OCI-LY7 (cell line): ENCODE measurements around the gene SLC25A30. TPM values are rescaled to one million over a fixed set of nuclear protein-coding genes. Genes with fewer than 3 reads are reported as not detected.

Experiments
- Bru-seq: library from RNA; stranded (reverse); fragments of 400-500 nt; gene quantifications from one replicate; lab custom pipeline; 2021; lab: Mats Ljungman, UMichigan
- BruChase-seq, 2 experiments: library from RNA; stranded (reverse); fragments of 400-500 nt; gene quantifications; one replicate each; lab custom pipeline; 2021; lab: Mats Ljungman, UMichigan
- BruUV-seq: library from RNA; stranded (reverse); fragments of 400-500 nt; replicated peaks from 2 replicates; lab custom pipeline; 2021; lab: Mats Ljungman, UMichigan
- CTCF ChIA-PET: fragments of 300-600 bp; sonication (Branson Sonifier 250); formaldehyde crosslinking; loops from one replicate; lab custom pipeline; 2022; ENCODE audit warnings: antibody characterized with exemption; ENCODE audit not compliant: unreplicated experiment; lab: Charles Lee
- POLR2A ChIA-PET: fragments of 300-600 bp; sonication (Branson Sonifier 250); formaldehyde crosslinking; loops from one replicate; lab custom pipeline; 2022; ENCODE audit warnings: antibody characterized with exemption; lab: Charles Lee
- DNase-seq: peaks from one replicate; pipeline ENCODE4 v3.0.0-alpha.2; 2015; ENCODE audit warnings: low spot score
- H2AFZ ChIP-seq: fragments of 200-600 bp; sonication (generic), shearing (Covaris generic); 2 replicates; pipeline ENCODE4 v1.6.1; 2014; ENCODE audit warnings: mild to moderate bottlenecking, antibody characterized with exemption, low read length, moderate library complexity
- H3K27ac ChIP-seq: fragments of 200-600 bp; sonication (generic); 2 replicates; pipeline ENCODE4 v1.5.1; 2014; ENCODE audit warnings: mixed run types, low read depth, mild to moderate bottlenecking, moderate library complexity, low read length, inconsistent platforms; ENCODE audit not compliant: poor library complexity, severe bottlenecking
- H3K36me3 ChIP-seq: fragments of 200-600 bp; sonication (generic); 2 replicates; pipeline ENCODE4 v1.6.1; 2014; ENCODE audit warnings: mild to moderate bottlenecking, antibody characterized with exemption, low read length, moderate library complexity, mixed read lengths; ENCODE audit not compliant: insufficient read depth
- H3K4me1 ChIP-seq: fragments of 200-600 bp; sonication (generic); 2 replicates; pipeline ENCODE4 v1.5.1; 2014; ENCODE audit warnings: mild to moderate bottlenecking, low read length; ENCODE audit not compliant: insufficient read depth, poor library complexity, severe bottlenecking
- H3K4me2 ChIP-seq: fragments of 200-600 bp; sonication (generic); 2 replicates; pipeline ENCODE4 v1.6.1; 2014; ENCODE audit warnings: mild to moderate bottlenecking, low read length
- H3K4me3 ChIP-seq: fragments of 200-600 bp; sonication (generic); 2 replicates; pipeline ENCODE4 v1.5.1; 2014; ENCODE audit warnings: mild to moderate bottlenecking, low read depth, low read length; ENCODE audit not compliant: poor library complexity, severe bottlenecking
- H3K79me2 ChIP-seq: fragments of 200-600 bp; sonication (generic); 2 replicates; pipeline ENCODE4 v1.6.1; 2016; ENCODE audit warnings: low read depth, mild to moderate bottlenecking, low read length, moderate library complexity, mixed read lengths; ENCODE audit not compliant: insufficient read depth
- H3K9me2 ChIP-seq: fragments of 200-600 bp; sonication (generic); 2 replicates; pipeline ENCODE4 v1.6.1; 2016; ENCODE audit warnings: mild to moderate bottlenecking, low read length, mixed read lengths; ENCODE audit not compliant: insufficient read depth
- H3K9me3 ChIP-seq: fragments of 200-600 bp; sonication (generic); 2 replicates; pipeline ENCODE4 v1.6.1; 2014; ENCODE audit warnings: mild to moderate bottlenecking, mixed run types, low read length, mixed read lengths
- H4K20me1 ChIP-seq: fragments of 200-600 bp; sonication (generic); 2 replicates; pipeline ENCODE4 v1.6.1; 2014; ENCODE audit warnings: mild to moderate bottlenecking, antibody characterized with exemption, low read length, moderate library complexity, mixed read lengths; ENCODE audit not compliant: insufficient read depth
- CTCF ChIP-seq: fragments of 200-600 bp; sonication (generic); conservative IDR thresholded peaks from 2 replicates; pipeline ENCODE4 v1.5.1; 2014; ENCODE audit warnings: mild to moderate bottlenecking, antibody characterized with exemption, low read length, moderate library complexity, mixed read lengths
- EZH2phosphoT487 ChIP-seq: fragments of 200-600 bp; sonication (generic); IDR thresholded peaks from 2 replicates; pipeline ENCODE4 v1.6.1; 2018; ENCODE audit warnings: low read depth, borderline replicate concordance, mild to moderate bottlenecking, mixed run types, antibody characterized with exemption, low read length, moderate library complexity, mixed read lengths
- intact Hi-C: fragments of 100-400 bp; cut with micrococcal nuclease; formaldehyde crosslinking; loops from one replicate; pipeline ENCODE4 v1.10.0; 2022; ENCODE audit not compliant: unreplicated experiment
- long read RNA-seq: library from polyadenylated mRNA; stranded (forward); transcript quantifications from one replicate; pipeline ENCODE4 v2.0.0, GENCODE V29; 2022
- total RNA-seq, 2 experiments: library from RNA; depleted of rRNA in 1 of 2; stranded (reverse); fragments of >200 nt in 1 of 2; shearing (Covaris generic) in 1 of 2; gene quantifications; 2 replicates each; pipeline ENCODE4 v1.2.3, GENCODE V29; 2014 to 2022

The SLC25A30 gene
- 0.46 and 1.5 TPM in 2 replicates for total RNA-seq (2014; rRNA removed; shearing (Covaris generic))
- total RNA-seq (2022) = 0.35 and 0.78 TPM in 2 replicates
- Bru-seq, nascent RNA = percentile 16 among the genes with signal in this experiment
- BruChase-seq, experiment 1, labeled RNA remaining after a 6-hour chase = percentile 13 among the genes with signal in this experiment
- percentile 24 among the genes with signal in this experiment for BruChase-seq, experiment 2, labeled RNA remaining after a 2-hour chase
- long read RNA-seq, partial matches to known transcripts = 1 of 1 reads
- long read RNA-seq, other reads (novel, unspliced or antisense) = 0 of 1 reads

- H3K9me2 ChIP-seq = no peaks in the 10 kb centered on the region
- BruUV-seq = no TSS peak
- H3K4me2 ChIP-seq = peak within 1 kb of the TSS; percentile 71
- H3K4me3 ChIP-seq = peak within 1 kb of the TSS; percentile 60
- H3K79me2 ChIP-seq = no peaks in the 10 kb centered on the region
- peak; percentile 32 for DNase-seq
- peak within 1 kb of the TSS; percentile 24; the same call in 1 of the 2 replicates for H2AFZ ChIP-seq
- H3K36me3 ChIP-seq = no peaks in the 10 kb centered on the region
- no peaks in the 10 kb centered on the region for H3K9me3 ChIP-seq
- 0 out of 2 replicates have a peak, but pooled peaks cover 6% of the 10 kb centered on the region for H4K20me1 ChIP-seq
- POLR2A ChIA-PET = no interaction called here
- CTCF ChIA-PET = no interaction called here
- peaks cover 20% of the 10 kb centered on the region for H3K4me1 ChIP-seq
- intact Hi-C loops = loop anchor here (5.0 kb wide), 1 partner anchor 44 kb away; the partner anchor contains the start of gene COG3
- H3K27ac ChIP-seq = no peak within 1 kb of the TSS
- TF ChIP-seq EZH2phosphoT487 (no peak), CTCF (no peak)
These were observed at the start of gene SLC25A30 for GRCh38 chr13:45417790-45418534. SLC25A30 (minus strand) TSS chr13:45418373; CDS start chr13:45411425, 6,948 bp downstream.

GRCh38 chr13:45466359-45466758 is 48.2 kb upstream of the SLC25A30 start:
- CTCF ChIA-PET = no interaction called here
- no peak for TF ChIP-seq CTCF
- no peak for TF ChIP-seq EZH2phosphoT487
- DNase-seq = no peak
- no peaks in the 10 kb centered on the region for H4K20me1 ChIP-seq
- H3K4me3 ChIP-seq = no peak overlapping the region
- peaks cover 8% of the 10 kb centered on the region; the same call in 1 of the 2 replicates for H3K36me3 ChIP-seq
- peaks cover 55% of the 10 kb centered on the region; the same call in 1 of the 2 replicates for H3K79me2 ChIP-seq
- no peak overlapping the region for H2AFZ ChIP-seq
- peaks cover 23% of the 10 kb centered on the region for H3K4me1 ChIP-seq
- BruUV-seq = no TSS peak
- no peaks in the 10 kb centered on the region for H3K9me2 ChIP-seq
- intact Hi-C loops = no loop called here
- H3K27ac ChIP-seq = no peak overlapping the region
- POLR2A ChIA-PET = interaction anchor here (1.0 kb wide), 1 partner anchor 11 kb away, joined by 3 read pairs; no protein-coding TSS in a partner anchor
- H3K4me2 ChIP-seq = peak overlapping the region; percentile 92; the same call in 1 of the 2 replicates
- H3K9me3 ChIP-seq = peaks cover 6% of the 10 kb centered on the region; the same call in 1 of the 2 replicates
